AG20443 (cell line): ENCODE results near the gene CA7.
"Not testable (repeated sequence)": the region's sequence is repeated elsewhere in the genome, so short reads cannot be mapped to it uniquely, and the experiment has no call there.

ENCODE experiments used
- DNase-seq: peaks from one replicate; pipeline ENCODE4 v3.0.0; 2012; ENCODE audit warnings: low spot score, mixed read lengths

CA7 gene

DNA sequence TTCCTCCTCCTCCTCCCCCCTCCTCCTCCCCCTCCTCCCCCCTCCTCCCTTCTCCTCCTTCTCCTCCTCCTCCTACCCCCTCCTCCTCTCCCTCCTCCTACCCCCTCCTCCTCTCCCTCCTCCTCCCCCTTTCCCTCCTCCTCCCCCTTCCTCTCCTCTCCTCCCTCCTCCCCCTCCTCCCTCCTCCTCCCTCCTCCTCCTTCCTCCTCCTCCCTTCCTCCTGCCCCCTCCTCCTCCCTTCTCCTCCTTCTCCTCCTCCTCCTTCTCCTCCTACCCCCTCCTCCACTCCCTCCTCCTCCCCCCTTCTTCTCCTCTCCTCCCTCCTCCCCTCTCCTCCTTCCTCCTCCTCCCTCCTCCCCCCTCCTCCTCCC lies 29.5 kb downstream of the CA7 start:
- DNase-seq, result no peak

DNA sequence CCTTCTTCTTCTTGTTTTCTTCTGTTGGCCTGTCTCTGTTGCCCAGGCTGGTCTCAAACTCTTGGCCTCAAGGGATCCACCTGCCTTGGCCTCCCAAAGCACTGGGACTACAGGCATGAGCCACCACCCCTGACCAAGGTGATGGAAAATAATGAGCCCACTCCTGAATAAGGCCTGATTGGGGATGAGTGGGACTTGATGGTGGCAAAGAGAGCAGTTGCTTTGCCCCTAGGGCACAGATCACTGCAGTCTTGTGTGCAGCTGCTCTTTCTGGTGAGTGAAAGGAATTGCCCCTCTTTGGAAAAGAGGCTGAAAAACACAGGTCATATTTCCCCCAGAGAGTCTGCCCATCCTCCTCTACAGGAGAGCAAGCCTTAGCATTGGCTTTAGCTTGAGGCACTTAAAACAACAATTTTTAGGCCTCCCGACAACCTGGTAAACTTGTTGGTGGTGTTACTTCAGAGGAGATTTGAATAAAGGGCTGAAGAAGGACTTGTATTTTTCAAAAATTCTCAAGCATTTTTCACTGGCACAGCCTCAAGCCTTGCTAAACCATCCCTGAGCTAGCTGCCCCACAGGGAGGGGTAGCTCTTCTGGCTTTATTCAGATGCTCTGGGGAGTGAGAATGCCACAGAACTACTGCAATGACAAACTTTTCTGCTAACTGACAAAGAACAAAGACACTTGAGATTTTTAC lies 30.0 kb downstream of the CA7 start:
- no peak for DNase-seq

DNA sequence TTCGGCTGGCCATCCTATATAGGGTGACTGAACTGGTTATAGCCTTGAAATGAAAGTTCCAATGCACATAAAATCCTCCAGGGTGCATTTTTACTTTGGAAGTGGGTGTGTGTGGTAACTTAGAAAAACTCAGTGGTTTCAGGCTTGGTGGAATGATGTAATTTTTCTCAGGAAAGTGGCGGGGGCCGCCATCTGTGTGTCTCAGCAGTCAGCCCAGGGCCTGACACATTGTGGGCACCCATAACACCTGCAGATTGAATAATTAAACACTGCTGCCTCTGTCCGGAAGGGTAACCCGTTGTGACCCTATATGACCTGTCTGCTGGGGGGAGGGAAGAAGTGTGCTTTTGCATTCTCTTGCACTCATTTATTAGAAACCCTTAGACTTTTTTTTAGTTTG lies 33.9 kb downstream of the CA7 start:
- no peak for DNase-seq

DNA sequence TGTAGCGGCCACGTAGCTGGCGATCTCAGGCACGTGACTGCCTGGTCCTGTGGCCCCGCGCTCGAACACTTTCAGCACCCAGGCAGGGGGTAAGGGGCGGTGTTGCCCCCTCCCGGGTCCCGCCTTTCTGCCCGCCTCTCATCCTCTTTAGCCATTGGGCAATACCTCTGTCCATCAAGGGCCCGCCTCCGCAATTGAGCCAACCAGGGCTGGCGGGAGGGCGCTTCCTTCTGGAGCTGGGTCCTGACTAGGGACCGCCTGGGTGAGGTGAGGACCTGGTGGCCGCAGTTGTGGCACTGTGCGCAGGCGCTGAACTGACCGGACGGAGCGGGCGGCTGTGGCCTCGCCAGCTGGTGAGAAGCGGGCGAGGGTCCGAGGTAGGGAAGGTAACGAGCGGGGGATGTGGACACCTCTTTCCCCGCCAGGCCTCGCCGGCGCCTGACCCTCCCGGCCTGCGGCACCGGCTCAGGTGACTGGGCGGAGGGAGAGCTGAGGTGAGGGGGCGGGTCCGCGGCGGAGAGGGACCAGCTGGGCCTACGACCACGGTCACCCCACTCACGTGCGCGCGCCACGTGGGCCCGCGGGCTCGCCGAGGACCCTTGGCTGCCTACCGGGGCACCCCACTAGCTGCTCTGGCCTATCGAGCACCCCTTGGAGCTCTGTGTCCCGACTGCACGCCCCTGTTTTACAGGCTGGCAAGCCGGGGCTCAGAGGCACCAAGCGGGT lies 36.2 kb downstream of the CA7 start, which contains the start of gene PDP2:
PDP2 (plus strand) TSS at position 228 of the 726 bp plus-strand sequence. CDS start 3,770 bp downstream, outside the sequence.
- peak; percentile 95 for DNase-seq

DNA sequence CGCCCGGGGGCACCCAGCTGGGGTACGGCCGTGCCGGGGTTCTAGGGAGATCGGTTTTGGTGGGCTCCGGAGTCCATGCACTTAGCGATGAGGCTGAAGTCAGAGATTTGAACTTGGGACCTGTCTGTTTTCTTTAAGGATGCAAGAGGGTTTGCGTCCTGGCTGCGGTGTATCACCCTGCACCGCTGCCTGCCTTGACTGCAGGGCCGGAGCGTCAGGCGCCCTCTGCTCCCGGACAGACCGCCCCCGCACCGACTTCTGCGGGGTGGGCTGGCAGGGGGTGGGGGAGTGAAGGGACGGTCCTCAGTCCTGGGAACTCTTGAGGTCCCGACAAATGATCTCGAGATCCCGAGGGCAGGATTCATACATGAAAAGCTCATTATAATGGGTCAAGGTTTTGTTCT lies 36.8 kb downstream of the CA7 start:
- no peak for DNase-seq

GRCh38 chr16:66881560-66881959 lies 37.3 kb downstream of the CA7 start:
- DNase-seq, result no peak

- no peak for DNase-seq
Measured at GRCh38 chr16:66881964-66882508, 37.8 kb downstream of the CA7 start.

DNA sequence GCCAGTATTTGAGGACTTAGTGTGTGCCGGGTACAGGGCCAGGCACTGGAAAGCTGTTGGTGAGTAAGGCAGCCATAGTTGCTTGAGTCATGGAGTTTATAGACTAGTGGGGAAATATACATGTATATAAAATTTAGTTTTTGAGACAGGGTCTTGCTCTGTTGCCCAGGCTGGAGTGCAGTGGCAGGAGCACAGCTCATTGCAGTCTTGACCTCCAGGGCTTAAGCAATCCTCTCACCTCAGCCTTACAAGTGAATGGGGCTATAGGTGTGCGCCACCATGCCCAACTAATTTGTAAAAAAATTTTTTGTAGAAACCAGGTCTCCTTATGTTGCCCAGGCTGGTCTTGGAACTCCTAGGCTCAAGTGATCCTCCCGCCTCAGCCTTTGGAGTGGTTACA lies 38.5 kb downstream of the CA7 start:
- DNase-seq, result no peak

- DNase-seq, result no peak
Measured at GRCh38 chr16:66885491-66885890, 41.3 kb downstream of the CA7 start.

DNA sequence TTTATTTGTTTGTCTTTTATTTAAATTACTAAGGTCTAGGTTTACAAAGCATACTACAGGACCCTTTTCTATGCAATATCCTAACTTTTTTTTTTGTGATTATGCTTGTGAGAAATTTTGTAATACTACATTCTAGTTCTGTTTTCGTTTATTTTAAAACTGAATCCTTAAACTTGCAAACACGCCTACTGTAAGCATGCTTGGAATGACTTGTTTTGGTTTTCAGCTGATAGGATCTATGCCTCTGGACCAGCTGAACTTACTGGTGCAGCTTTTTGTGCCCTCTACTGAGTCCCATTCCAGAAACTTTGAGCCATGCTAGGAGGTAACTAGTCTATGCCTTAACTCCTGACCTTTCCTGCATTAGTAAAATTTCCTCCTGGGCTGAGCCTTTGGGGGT lies 42.1 kb downstream of the CA7 start:
- peak; percentile 27 for DNase-seq

DNA sequence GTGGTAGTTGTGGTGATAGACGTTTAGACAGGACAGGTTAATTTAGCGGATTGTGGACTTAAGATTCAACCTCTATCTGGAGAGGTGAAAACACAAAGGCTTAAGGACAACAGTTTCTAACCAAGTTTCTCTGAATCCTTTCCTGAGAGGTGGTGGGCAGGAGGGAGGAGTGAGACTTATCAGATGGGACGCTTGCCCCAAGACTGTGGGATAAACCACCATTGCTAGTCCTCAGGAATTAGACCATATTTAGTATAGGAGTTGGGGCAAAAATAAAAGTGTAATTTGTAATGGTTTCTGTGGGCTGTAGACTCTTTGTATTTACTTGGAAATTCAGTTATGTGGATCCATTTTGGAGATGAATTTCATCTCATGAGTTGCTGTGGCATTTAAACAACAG lies 42.7 kb downstream of the CA7 start:
- DNase-seq, result no peak

DNA sequence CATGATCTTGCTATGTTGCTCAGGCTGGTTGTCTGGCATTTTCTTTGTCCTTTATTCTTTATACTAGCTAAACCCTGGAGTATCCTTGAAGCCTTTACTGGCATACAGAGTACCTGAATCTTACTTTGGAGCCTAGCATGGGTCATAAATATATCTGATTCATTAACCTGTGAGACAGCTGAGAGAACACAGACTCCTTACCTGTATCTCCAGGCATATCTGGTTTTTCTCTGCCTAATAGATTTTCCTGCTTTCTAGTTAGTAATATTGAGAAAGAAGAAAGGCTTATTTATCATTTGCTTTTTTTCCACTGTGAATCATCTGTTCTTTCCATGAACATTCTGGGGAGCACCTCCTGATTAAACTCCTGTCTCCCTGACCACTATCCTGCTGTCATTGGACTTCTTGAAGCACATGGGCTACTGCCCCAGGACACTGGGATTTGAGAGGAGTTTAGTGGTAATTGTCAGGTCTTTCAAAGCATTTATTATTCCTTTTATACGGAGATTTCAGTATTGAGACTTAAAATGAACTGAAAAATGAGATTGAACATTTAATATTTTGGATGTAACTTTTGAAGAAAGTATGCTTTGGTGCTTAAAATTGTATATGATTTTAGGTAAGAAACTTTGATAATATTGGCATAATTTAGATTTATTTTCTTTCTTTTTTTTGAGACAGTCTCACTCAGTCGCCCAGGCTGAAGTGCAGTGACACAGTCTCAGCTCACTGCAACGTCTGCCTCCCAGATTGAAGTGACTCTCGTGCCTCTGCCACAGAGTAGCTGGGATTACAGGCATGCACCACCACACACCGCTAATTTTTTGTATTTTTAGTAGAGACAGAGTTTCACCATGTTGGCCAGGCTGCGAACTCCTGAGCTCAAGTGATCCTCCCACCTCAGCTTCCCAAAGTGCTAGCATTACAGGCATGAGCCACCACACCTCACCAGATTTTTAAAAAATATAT lies 44.7 kb downstream of the CA7 start:
- no peak for DNase-seq

- DNase-seq, result no peak
Measured at GRCh38 chr16:66889622-66890021, 45.4 kb downstream of the CA7 start.

- DNase-seq, result no peak
Measured at GRCh38 chr16:66890799-66891198, 46.6 kb downstream of the CA7 start.

DNA sequence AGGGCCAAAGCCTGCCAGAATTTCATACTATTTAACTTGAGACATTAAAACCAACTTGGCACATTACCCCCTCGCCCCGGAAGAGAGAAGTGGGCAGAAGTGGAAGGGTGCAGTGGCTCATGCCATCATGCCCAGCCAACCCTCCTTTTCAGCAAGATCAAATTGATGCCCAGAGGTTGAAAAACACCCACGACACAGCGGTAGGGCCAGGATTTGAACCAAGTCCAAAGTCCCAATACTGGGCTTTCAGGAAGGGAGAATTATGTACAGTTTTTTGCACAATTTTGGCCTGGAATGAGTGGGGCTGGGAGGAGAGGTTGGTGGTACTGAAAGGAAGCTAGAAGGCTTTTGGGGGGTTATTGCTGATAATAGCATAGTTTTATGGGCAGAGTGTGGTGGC lies 47.1 kb downstream of the CA7 start:
- DNase-seq, result no peak

GRCh38 chr16:66891797-66892196 lies 47.6 kb downstream of the CA7 start:
- DNase-seq, result no peak

DNA sequence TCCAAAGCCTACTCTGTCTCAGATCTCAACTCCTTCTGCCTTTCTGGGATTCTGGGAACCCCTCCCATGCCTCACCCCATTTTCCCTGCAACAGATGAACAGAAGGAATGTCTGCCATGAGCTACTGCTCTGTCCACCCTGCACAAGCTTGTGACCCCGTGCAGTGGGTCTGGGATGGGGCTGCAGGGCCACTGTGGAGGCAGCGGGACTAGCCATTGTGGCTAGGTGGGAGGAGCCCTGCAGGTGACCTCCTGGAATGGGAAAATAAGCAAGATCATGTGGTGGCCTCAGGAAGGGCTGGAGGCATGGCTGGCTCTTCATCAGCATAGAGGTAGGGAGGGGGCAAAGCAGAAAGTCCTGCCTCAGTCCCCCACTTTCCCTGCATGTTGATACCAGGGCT lies 49.8 kb downstream of the CA7 start:
- DNase-seq, result no peak

- DNase-seq, result peak; percentile 81
Measured at GRCh38 chr16:66894948-66895688, 50.9 kb downstream of the CA7 start.

GRCh38 chr16:66895689-66895979 lies 51.4 kb downstream of the CA7 start:
- no peak for DNase-seq

DNA sequence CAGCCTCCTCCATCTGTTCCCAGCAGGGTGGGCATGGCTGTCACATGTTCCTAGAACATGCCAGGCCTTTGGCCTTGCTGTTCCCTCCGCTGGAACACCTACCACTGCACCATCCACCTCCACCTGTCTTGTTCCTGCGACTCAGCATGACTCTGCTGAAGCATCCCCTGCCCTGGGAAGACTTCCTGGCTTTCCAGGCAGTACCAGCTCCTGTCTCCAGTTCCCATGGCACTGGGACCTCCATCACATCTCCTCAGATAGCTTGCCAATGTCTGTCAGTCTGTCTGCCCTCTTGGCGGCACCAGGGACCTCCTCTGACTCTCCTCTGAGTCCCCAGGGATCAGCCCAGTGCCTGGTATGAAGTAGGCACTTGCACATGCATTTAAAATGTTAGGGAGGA lies 51.8 kb downstream of the CA7 start:
- no peak for DNase-seq

DNA sequence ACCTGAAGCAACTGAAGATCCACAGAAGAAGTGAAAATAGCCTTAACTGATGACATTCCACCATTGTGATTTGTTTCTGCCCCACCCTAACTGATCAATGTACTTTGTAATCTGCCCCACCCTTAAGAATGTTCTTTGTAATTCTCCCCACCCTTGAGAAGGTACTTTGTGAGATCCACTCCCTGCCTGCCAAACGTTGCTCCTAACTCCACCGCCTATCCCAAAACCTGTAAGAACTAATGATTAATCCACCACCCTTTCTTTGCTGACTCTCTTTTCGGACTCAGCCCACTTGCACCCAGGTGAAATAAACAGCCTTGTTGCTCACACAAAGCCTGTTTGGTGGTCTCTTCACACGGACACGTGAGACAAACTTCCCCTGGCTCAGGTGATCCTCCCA lies 52.5 kb downstream of the CA7 start:
- DNase-seq, result not testable (repeated sequence)

DNA sequence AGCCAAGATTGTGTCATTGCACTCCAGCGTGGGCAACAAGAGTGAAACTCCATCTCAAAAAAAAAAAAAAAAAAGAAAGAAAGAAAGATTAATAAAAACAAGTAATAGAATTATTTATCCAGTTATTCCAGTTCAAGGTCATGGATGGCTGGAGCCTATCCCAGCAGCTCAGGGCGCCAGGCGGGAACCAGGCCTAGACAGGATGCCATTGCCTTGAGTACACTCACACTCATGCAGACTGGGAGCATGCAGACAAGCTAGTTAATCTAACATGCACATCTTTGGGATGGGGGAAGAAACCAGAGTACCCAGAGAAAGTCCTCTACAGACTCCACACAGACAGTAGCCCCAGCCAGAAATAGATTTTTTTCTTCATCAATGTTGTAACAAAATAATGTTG lies 54.0 kb downstream of the CA7 start:
- peak; percentile 62 for DNase-seq
